HG03103 (cell line): Measurements from ENCODE around the gene CD96.
"Not testable (repeated sequence)": the region's sequence is repeated elsewhere in the genome, so short reads cannot be mapped to it uniquely, and the experiment has no call there.

ENCODE experiments used
- ATAC-seq: cut with Tn5 transposase; IDR thresholded peaks from one replicate; pipeline ENCODE4 v1.9.1; 2021; ENCODE audit warnings: low read depth; ENCODE audit not compliant: unreplicated experiment

Gene CD96

GRCh38 chr3:111548756-111549155 is 6.8 kb downstream of the CD96 start:
- ATAC-seq = no peak

- not testable (repeated sequence) for ATAC-seq
Measured at GRCh38 chr3:111561902-111562301, 19.9 kb downstream of the CD96 start.

GRCh38 chr3:111566844-111567243 is 24.8 kb downstream of the CD96 start:
- ATAC-seq = no peak

- ATAC-seq = no peak
Measured at GRCh38 chr3:111568355-111568754, 26.4 kb downstream of the CD96 start.

GRCh38 chr3:111568911-111569310 is 26.9 kb downstream of the CD96 start:
- ATAC-seq = no peak

- ATAC-seq = no peak
Measured at GRCh38 chr3:111570404-111571030, 28.5 kb downstream of the CD96 start.

GRCh38 chr3:111571282-111571681 is 29.3 kb downstream of the CD96 start:
- ATAC-seq = no peak

GRCh38 chr3:111571907-111572460 is 30.0 kb downstream of the CD96 start:
- ATAC-seq = no peak

GRCh38 chr3:111577113-111577512 is 35.1 kb downstream of the CD96 start:
- ATAC-seq = no peak

- ATAC-seq = peak; percentile 97
Measured at GRCh38 chr3:111577798-111578685, 36.0 kb downstream of the CD96 start.

- ATAC-seq = no peak
Measured at GRCh38 chr3:111578867-111579266, 36.9 kb downstream of the CD96 start.

GRCh38 chr3:111579495-111579894 is 37.5 kb downstream of the CD96 start:
- ATAC-seq = no peak

GRCh38 chr3:111581403-111582119 is 39.6 kb downstream of the CD96 start:
- ATAC-seq = no peak

- no peak for ATAC-seq
Measured at GRCh38 chr3:111582120-111582474, 40.1 kb downstream of the CD96 start.

GRCh38 chr3:111584744-111585143 is 42.7 kb downstream of the CD96 start:
- no peak for ATAC-seq

- no peak for ATAC-seq
Measured at GRCh38 chr3:111585217-111585616, 43.2 kb downstream of the CD96 start.

GRCh38 chr3:111588527-111588926 is 46.5 kb downstream of the CD96 start:
- no peak for ATAC-seq

- no peak for ATAC-seq
Measured at GRCh38 chr3:111589303-111590142, 47.5 kb downstream of the CD96 start.

GRCh38 chr3:111590143-111590491 is 48.1 kb downstream of the CD96 start:
- ATAC-seq = no peak

- ATAC-seq = no peak
Measured at GRCh38 chr3:111591555-111591954, 49.6 kb downstream of the CD96 start.
